Measurements from ENCODE around the gene TSFM.

TSFM gene

DNA sequence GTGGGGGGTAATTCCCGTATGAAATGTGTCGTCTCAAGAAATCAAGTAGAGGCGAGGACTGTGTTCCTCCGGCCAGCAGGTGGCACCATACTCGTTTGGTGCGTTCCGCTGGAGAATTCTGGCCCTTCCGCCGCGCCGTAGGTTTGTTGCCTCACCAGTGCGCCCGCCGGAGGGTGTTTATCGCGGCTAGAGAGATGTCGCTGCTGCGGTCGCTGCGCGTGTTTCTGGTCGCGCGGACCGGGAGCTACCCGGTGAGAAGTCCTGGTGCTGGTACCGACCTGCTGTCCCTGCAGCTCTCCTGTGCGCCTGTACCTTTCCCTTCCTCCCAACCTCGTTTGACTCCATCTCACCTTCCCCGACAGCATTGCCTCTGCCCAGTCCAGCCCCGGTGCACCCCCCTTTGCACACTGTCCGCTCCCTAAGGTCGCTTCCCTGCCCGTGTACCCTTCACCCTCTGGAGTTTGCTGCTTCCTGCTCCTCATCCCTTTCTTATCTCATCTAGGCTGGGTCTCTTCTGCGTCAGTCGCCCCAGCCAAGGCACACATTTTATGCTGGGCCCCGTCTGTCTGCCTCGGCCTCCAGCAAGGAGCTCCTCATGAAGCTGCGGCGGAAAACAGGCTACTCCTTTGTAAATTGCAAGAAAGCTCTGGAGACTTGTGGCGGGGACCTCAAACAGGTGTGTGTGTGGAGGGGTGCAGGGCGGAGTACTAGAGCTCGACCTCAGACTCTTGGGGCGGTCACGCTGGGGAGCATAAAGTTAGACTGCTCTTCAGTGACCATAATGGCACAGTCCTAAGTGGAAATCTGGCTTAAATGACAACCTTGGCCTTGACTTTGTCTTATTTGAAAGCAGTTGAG, at the start of gene TSFM:
Gene TSFM (plus strand): TSS at position 180 of the 858 bp plus-strand sequence. CDS start 15 bp downstream, at position 195.
- H3K4me3 ChIP-seq (ENCODE audit: control insufficient read depth, low read depth, low read length), result peak within 1 kb of the TSS; percentile 95
- TF ChIP-seq, protein P1, sequence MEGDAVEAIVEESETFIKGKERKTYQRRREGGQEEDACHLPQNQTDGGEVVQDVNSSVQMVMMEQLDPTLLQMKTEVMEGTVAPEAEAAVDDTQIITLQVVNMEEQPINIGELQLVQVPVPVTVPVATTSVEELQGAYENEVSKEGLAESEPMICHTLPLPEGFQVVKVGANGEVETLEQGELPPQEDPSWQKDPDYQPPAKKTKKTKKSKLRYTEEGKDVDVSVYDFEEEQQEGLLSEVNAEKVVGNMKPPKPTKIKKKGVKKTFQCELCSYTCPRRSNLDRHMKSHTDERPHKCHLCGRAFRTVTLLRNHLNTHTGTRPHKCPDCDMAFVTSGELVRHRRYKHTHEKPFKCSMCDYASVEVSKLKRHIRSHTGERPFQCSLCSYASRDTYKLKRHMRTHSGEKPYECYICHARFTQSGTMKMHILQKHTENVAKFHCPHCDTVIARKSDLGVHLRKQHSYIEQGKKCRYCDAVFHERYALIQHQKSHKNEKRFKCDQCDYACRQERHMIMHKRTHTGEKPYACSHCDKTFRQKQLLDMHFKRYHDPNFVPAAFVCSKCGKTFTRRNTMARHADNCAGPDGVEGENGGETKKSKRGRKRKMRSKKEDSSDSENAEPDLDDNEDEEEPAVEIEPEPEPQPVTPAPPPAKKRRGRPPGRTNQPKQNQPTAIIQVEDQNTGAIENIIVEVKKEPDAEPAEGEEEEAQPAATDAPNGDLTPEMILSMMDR (IDR thresholded peaks at IDR 0.05; ENCODE audit: control insufficient read depth, insufficient read depth, low read depth, low read length, missing control alignments), result peak; percentile 90
- peak; percentile 79 for DNase-seq (ENCODE audit: low read depth)

- no peak for DNase-seq (ENCODE audit: low read depth)
- TF ChIP-seq, protein P1 (IDR thresholded peaks at IDR 0.05; ENCODE audit: control insufficient read depth, insufficient read depth, low read depth, low read length, missing control alignments), result no peak
- H3K4me3 ChIP-seq (ENCODE audit: control insufficient read depth, low read depth, low read length), result no peak overlapping the region
Observed at GRCh38 chr12:57733928-57734327, 48.7 kb upstream of the TSFM start.

DNA sequence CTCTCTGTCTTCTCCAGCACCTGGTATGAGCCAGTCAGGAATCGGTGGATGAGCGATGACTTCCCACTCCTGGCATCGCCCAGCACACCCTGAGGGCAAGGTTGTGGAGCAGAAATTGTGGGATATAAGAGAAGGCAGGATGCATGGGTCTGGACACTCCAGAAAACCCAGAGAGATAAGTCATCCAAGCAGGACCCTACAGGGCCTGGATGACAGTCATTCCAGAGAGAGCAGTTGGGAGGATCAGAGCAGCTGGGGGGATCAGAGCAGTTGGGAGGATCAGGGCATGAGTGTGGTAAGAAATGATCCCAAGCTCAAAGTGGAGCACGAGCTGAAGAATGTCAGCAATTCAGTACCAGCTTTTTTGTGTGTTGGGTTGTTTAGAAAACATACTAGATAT, 48.0 kb upstream of the TSFM start:
- DNase-seq (ENCODE audit: low read depth), result no peak
- TF ChIP-seq, protein P1 (IDR thresholded peaks at IDR 0.05; ENCODE audit: control insufficient read depth, insufficient read depth, low read depth, low read length, missing control alignments), result no peak
- no peak overlapping the region for H3K4me3 ChIP-seq (ENCODE audit: control insufficient read depth, low read depth, low read length)

DNA sequence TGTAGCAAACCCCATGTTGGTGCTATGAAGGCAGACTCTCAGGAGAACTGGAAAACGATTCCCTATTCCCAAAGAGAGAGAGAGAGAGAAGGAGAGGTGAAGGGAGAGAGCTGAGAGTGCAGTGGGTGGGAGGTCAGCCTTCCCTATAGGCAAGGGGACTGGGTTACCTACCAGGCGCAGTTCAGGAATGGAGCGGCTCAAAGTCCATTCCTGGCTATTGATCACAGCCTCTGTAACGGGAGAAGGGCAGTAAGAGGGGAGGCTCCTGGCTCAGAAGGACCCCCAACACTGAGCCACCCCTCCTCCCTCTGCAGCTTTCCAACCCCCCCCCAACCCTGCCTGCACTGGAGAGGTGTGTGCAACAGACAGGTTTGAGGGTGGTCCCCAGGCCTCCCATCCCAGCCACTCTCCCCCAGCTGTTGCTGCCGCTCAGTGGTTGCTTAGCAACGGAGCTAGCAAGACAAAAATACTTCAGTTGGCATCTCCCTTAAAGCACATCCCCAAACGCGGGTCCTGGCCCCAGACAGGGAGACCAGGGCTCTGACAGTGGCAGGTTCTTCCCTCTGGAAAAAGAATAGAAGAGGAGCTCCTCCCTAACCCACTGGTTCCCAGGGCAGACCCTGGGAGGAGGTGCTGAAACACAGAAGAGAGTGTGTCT, 47.3 kb upstream of the TSFM start:
- TF ChIP-seq, protein P1 (IDR thresholded peaks at IDR 0.05; ENCODE audit: control insufficient read depth, insufficient read depth, low read depth, low read length, missing control alignments), result no peak
- H3K4me3 ChIP-seq (ENCODE audit: control insufficient read depth, low read depth, low read length), result no peak overlapping the region
- no peak for DNase-seq (ENCODE audit: low read depth)

GRCh38 chr12:57735952-57736740, 46.4 kb upstream of the TSFM start:
- no peak for DNase-seq (ENCODE audit: low read depth)
- TF ChIP-seq, protein P1 (IDR thresholded peaks at IDR 0.05; ENCODE audit: control insufficient read depth, insufficient read depth, low read depth, low read length, missing control alignments), result peak; percentile 47
- H3K4me3 ChIP-seq (ENCODE audit: control insufficient read depth, low read depth, low read length), result peak overlapping the region; percentile 22

GRCh38 chr12:57736741-57737466, 45.7 kb upstream of the TSFM start:
- TF ChIP-seq, protein P1 (IDR thresholded peaks at IDR 0.05; ENCODE audit: control insufficient read depth, insufficient read depth, low read depth, low read length, missing control alignments), result no peak
- no peak for DNase-seq (ENCODE audit: low read depth)
- H3K4me3 ChIP-seq (ENCODE audit: control insufficient read depth, low read depth, low read length), result no peak overlapping the region
